H1 (cell line): Measurements from ENCODE around the gene HNRNPAB. TPM values are rescaled to one million over a fixed set of nuclear protein-coding genes. Genes with fewer than 3 reads are reported as not detected.

Experiments
- CTCF ChIA-PET: fragments of 300-600 bp; sonication (Branson Sonifier 250); formaldehyde crosslinking; loops from one replicate; lab custom pipeline; 2021; ENCODE audit not compliant: partially characterized antibody; lab: Charles Lee
- POLR2A ChIA-PET: fragments of 300-600 bp; sonication (Branson Sonifier 250); formaldehyde crosslinking; loops from one replicate; lab custom pipeline; 2021; ENCODE audit warnings: inconsistent platforms; ENCODE audit not compliant: partially characterized antibody; lab: Charles Lee
- DNase-seq, 2 experiments: peaks; one replicate each; pipeline versions ENCODE4 v3.0.0 to v3.0.0-alpha.2; 2010 to 2022; ENCODE audit warnings: low spot score in 2 of 2, low read depth in 1 of 2, mixed read lengths in 1 of 2
- FAIRE-seq: peaks from 2 replicates; lab custom pipeline; 2011; peaks lifted over from hg19 to GRCh38; lab: Jason Lieb, UNC
- H2AFZ ChIP-seq: 2 replicates; pipeline ENCODE4 v1.8.1; 2012; ENCODE audit warnings: low read length, inconsistent platforms
- H2AK5ac ChIP-seq: 2 replicates; pipeline ENCODE4 v1.6.1; 2013; ENCODE audit warnings: low read depth, low read length
- H2BK120ac ChIP-seq: replicated peaks from 2 replicates; pipeline ENCODE3; 2013; ENCODE audit warnings: low read depth, low read length, inconsistent platforms
- H2BK12ac ChIP-seq: 2 replicates; pipeline ENCODE4 v1.6.1; 2013; ENCODE audit warnings: low read depth, low read length
- H2BK15ac ChIP-seq: 2 replicates; pipeline ENCODE4 v1.6.1; 2013; ENCODE audit warnings: low read length
- H2BK20ac ChIP-seq: 2 replicates; pipeline ENCODE4 v1.6.1; 2013; ENCODE audit warnings: low read length
- H2BK5ac ChIP-seq: 2 replicates; pipeline ENCODE4 v1.6.1; 2013; ENCODE audit warnings: low read depth, low read length
- H3K14ac ChIP-seq: 2 replicates; pipeline ENCODE4 v1.6.1; 2013; ENCODE audit warnings: inconsistent platforms; ENCODE audit not compliant: insufficient read length
- H3K18ac ChIP-seq: 2 replicates; pipeline ENCODE4 v1.6.1; 2013; ENCODE audit warnings: low read length; ENCODE audit errors: extremely low read depth
- H3K23ac ChIP-seq: 2 replicates; pipeline ENCODE4 v1.6.1; 2013; ENCODE audit warnings: inconsistent platforms; ENCODE audit not compliant: insufficient read length
- H3K23me2 ChIP-seq: 2 replicates; pipeline ENCODE4 v1.6.1; 2013; ENCODE audit warnings: low read depth, low read length
- H3K27ac ChIP-seq: 2 replicates; pipeline ENCODE4 v1.6.1; 2011; ENCODE audit warnings: low read depth, low read length, inconsistent platforms
- H3K27me3 ChIP-seq, 4 experiments: replicated peaks in 1 of 4; 1 replicate in 1 of 4; 2 replicates in 3 of 4; pipeline versions ENCODE4 v1.6.1 to v1.8.1; 2011 to 2013; ENCODE audit warnings: low read length in 3 of 4, mild to moderate bottlenecking in 3 of 4, inconsistent platforms in 2 of 4, mixed read lengths in 2 of 4, moderate library complexity in 1 of 4; ENCODE audit not compliant: control insufficient read depth in 3 of 4, insufficient read depth in 3 of 4; ENCODE audit errors: extremely low read depth in 1 of 4
- H3K36me3 ChIP-seq, 4 experiments: 2 replicates each; pipeline versions ENCODE4 v1.6.1 to v1.8.1; 2011 to 2013; ENCODE audit warnings: mild to moderate bottlenecking in 4 of 4, low read length in 3 of 4, moderate library complexity in 2 of 4, control low read depth in 1 of 4, inconsistent platforms in 1 of 4; ENCODE audit not compliant: insufficient read depth in 4 of 4, control insufficient read depth in 2 of 4
- H3K4ac ChIP-seq: replicated peaks from 2 replicates; pipeline ENCODE3; 2013; ENCODE audit warnings: low read length, low read depth, mixed read lengths, inconsistent platforms; ENCODE audit not compliant: insufficient read length
- H3K4me1 ChIP-seq, 4 experiments: replicated peaks in 1 of 4; 1 replicate in 1 of 4; 2 replicates in 3 of 4; pipeline versions ENCODE4 v1.6.1 to v1.8.1; 2011 to 2013; ENCODE audit warnings: low read length in 3 of 4, inconsistent platforms in 2 of 4, mixed read lengths in 1 of 4; ENCODE audit not compliant: insufficient read depth in 4 of 4, control insufficient read depth in 3 of 4
- H3K4me2 ChIP-seq, 2 experiments: 2 replicates each; pipeline versions ENCODE4 v1.6.1 to v1.8.1; 2011 to 2013; ENCODE audit warnings: low read depth in 2 of 2, low read length in 2 of 2, control low read depth in 1 of 2, inconsistent platforms in 1 of 2, mild to moderate bottlenecking in 1 of 2; ENCODE audit not compliant: insufficient read depth in 1 of 2
- H3K4me3 ChIP-seq, 4 experiments: fragments of 200-600, 300-600 bp in 1 of 4; sonication (generic), shearing (Covaris generic), sonication (Bioruptor Twin) in 1 of 4; 2 replicates each; pipeline versions ENCODE4 v1.5.1 to v1.8.1; 2011 to 2016; ENCODE audit warnings: low read length in 4 of 4, low read depth in 3 of 4, control low read depth in 2 of 4, inconsistent platforms in 2 of 4, mild to moderate bottlenecking in 2 of 4, mixed read lengths in 1 of 4, moderate library complexity in 1 of 4; ENCODE audit not compliant: insufficient read depth in 2 of 4; ENCODE audit errors: extremely low read depth in 1 of 4
- H3K56ac ChIP-seq: replicated peaks from 2 replicates; pipeline ENCODE3; 2013; ENCODE audit warnings: low read depth, mild to moderate bottlenecking, mixed read lengths, low read length, inconsistent platforms; ENCODE audit not compliant: insufficient read length
- H3K79me1 ChIP-seq: 2 replicates; pipeline ENCODE4 v1.6.1; 2013; ENCODE audit warnings: low read depth, low read length, control low read depth
- H3K79me2 ChIP-seq, 2 experiments: 2 replicates each; pipeline versions ENCODE4 v1.6.1 to v1.8.1; 2012 to 2013; ENCODE audit warnings: low read length in 2 of 2, mild to moderate bottlenecking in 2 of 2, inconsistent platforms in 1 of 2; ENCODE audit not compliant: insufficient read depth in 2 of 2, control insufficient read depth in 1 of 2
- H3K9ac ChIP-seq, 4 experiments: replicated peaks in 1 of 4; 1 replicate in 1 of 4; 2 replicates in 3 of 4; pipeline versions ENCODE4 v1.6.1 to v1.8.1; 2011 to 2013; ENCODE audit warnings: low read depth in 3 of 4, low read length in 3 of 4, control low read depth in 2 of 4, mild to moderate bottlenecking in 2 of 4, moderate library complexity in 2 of 4, inconsistent platforms in 1 of 4; ENCODE audit errors: extremely low read depth in 1 of 4
- H3K9me3 ChIP-seq, 2 experiments: 2 replicates each; pipeline versions ENCODE4 v1.6.1 to v1.8.1; 2012 to 2013; ENCODE audit warnings: mild to moderate bottlenecking in 2 of 2, moderate library complexity in 2 of 2, control low read depth in 1 of 2, inconsistent platforms in 1 of 2, low read depth in 1 of 2, low read length in 1 of 2, mixed read lengths in 1 of 2; ENCODE audit not compliant: insufficient read depth in 2 of 2
- H4K20me1 ChIP-seq, 2 experiments: replicated peaks in 1 of 2; 2 replicates each; pipeline versions ENCODE3 to v1.8.1; 2011 to 2013; ENCODE audit warnings: inconsistent platforms in 2 of 2, low read length in 2 of 2, mild to moderate bottlenecking in 1 of 2; ENCODE audit not compliant: insufficient read depth in 2 of 2, control insufficient read depth in 1 of 2
- H4K5ac ChIP-seq: 2 replicates; pipeline ENCODE4 v1.6.1; 2013; ENCODE audit warnings: low read length, low read depth, mixed read lengths, inconsistent platforms; ENCODE audit not compliant: insufficient read length
- H4K8ac ChIP-seq: 2 replicates; pipeline ENCODE4 v1.8.0; 2013; ENCODE audit warnings: mild to moderate bottlenecking, moderate library complexity, low read length, inconsistent platforms; ENCODE audit not compliant: insufficient read depth; ENCODE audit errors: extremely low read depth
- H4K91ac ChIP-seq: replicated peaks from 2 replicates; pipeline ENCODE3; 2013; ENCODE audit warnings: low read length, mixed read lengths, inconsistent platforms; ENCODE audit not compliant: insufficient read length
- BACH1 ChIP-seq: IDR thresholded peaks from 2 replicates; pipeline ENCODE4 v1.6.1; 2012; ENCODE audit warnings: low read length, improper control_type of control experiment
- CEBPB ChIP-seq: IDR thresholded peaks from 2 replicates; pipeline ENCODE4 v1.6.1; 2012; ENCODE audit warnings: low read depth, low read length
- PHF8 ChIP-seq: fragments of 200-600 bp; sonication (generic); conservative IDR thresholded peaks from 2 replicates; pipeline ENCODE4 v1.7.1; 2012; ENCODE audit warnings: low read depth, mild to moderate bottlenecking, inconsistent platforms, low read length, moderate library complexity
- RBBP5 ChIP-seq: IDR thresholded peaks from 2 replicates; pipeline ENCODE4 v1.7.1; 2012; ENCODE audit warnings: low read depth, mild to moderate bottlenecking, inconsistent platforms, low read length, moderate library complexity, borderline replicate concordance
- TAF1 ChIP-seq: IDR thresholded peaks from 2 replicates; pipeline ENCODE4 v1.6.1; 2011; ENCODE audit warnings: mild to moderate bottlenecking, low read depth, low read length
- TAF7 ChIP-seq: optimal IDR thresholded peaks from 2 replicates; pipeline ENCODE3; 2011; ENCODE audit warnings: low read depth, mild to moderate bottlenecking, inconsistent platforms, low read length, moderate library complexity, borderline replicate concordance
- TCF12 ChIP-seq: IDR thresholded peaks from 2 replicates; pipeline ENCODE4 v1.6.1; 2011; ENCODE audit warnings: low read depth, mild to moderate bottlenecking, low read length
- WGBS, 2 experiments: shearing (Covaris generic) in 1 of 2; methylation state at CpG; one replicate each; pipeline versions ENCODE4 v1.1.6 to v1.1.7; 2013 to 2015; ENCODE audit warnings: low lambda C conversion rate in 2 of 2, mixed read lengths in 2 of 2, inconsistent platforms in 1 of 2, low coverage in 1 of 2, missing lambda C conversion rate in 1 of 2; ENCODE audit not compliant: insufficient replicate concordance in 2 of 2, insufficient coverage in 1 of 2, insufficient read length in 1 of 2; ENCODE audit errors: extremely low coverage in 1 of 2, missing lambda C conversion rate in 1 of 2; 5-methylcytosine and 5-hydroxymethylcytosine counted together
- polyA plus RNA-seq, 7 experiments: library from polyadenylated mRNA; depleted of rRNA in 3 of 7; stranded (reverse) in 5 of 7; unstranded in 2 of 7; fragments of >200 nt in 5 of 7; fragments of 200-250 nt in 2 of 7; gene quantifications; 1 replicate in 5 of 7; 2 replicates in 1 of 7; 4 replicates in 1 of 7; pipeline versions ENCODE4 v1.2.1 to v1.2.3, GENCODE V29; 2011 to 2013; ENCODE audit warnings: missing spikeins in 2 of 7, mixed read lengths in 2 of 7
- total RNA-seq: library from RNA; stranded (reverse); fragmentation: NEBNext Ultra II Directional; extraction: Animal tissue kit (Norgen Biotek cat#: 25700); gene quantifications from 2 replicates; pipeline ENCODE4 v1.2.1, GENCODE V29; 2021
- TF ChIP-seq, protein P1 (sequence below): IDR thresholded peaks from 2 replicates; pipeline ENCODE4 v1.6.1; 2012; ENCODE audit warnings: inconsistent platforms
- TF ChIP-seq, protein P2 (sequence below): IDR thresholded peaks from 2 replicates; pipeline ENCODE4 v1.6.1; 2011; ENCODE audit warnings: low read length, improper control_type of control experiment

The HNRNPAB gene
- total and polyA plus RNA-seq, 2 of the 8 experiments (the other 6 are each of a cell fraction or from before 2014, with no cell fraction given), result 373 to 563 TPM

DNA sequence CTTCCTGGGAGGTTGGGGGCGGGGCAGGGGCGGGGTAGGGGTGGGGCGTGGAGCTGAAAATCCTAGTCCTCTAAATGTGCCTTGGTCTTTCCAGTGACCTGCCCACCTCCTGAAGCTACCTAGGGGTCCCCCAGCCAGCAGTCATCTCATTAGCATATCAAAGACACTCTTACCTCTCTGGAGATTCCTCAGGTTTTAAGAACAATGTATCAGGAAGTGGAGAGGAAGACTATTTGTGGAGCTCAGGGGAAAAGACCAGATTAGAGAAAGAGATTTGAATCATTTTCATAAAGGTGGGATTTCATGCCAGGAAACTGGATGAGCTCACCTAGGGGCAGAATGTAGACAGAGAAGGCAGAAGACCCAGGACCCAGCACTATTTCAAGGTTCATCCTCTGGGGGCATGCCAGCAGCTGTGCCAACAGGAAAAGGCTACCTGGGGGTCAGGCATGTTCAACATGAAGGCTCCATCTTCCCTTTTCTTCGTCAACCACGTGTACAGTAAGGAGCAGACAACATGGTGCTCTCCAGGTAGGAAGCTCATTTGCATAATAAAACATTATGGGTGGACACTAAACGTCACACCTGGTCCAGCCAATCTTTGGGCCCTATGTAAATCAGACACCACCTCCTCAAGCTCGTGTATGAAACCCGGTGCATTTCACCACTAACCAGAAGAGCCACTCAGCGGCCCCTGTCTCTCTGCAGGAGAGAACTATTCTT lies 24.0 kb upstream of the HNRNPAB start:
- H3K56ac ChIP-seq, result peak overlapping the region; percentile 60
- FAIRE-seq (peak; percentile 96), DNase-seq (peak; percentile 79 to 89)
- H2BK120ac ChIP-seq, result peak overlapping the region; percentile 80
- no peaks in the 10 kb centered on the region for H3K27me3 ChIP-seq
- H4K91ac ChIP-seq, result peak overlapping the region; percentile 94
- peak overlapping the region; percentile 97 for H2BK5ac ChIP-seq
- no peaks in the 10 kb centered on the region for H3K79me1 ChIP-seq
- H3K4me1 ChIP-seq, result peaks cover 0 to 25% (median 16%) of the 10 kb centered on the region in 4 experiments; a peak in 6 of 7 replicates
- H3K18ac ChIP-seq, result peak overlapping the region; percentile 99
- H3K9me3 ChIP-seq, result no peaks in the 10 kb centered on the region
- POLR2A ChIA-PET, result interaction anchor here (0.7 to 38.5 kb wide), 27 partner anchors 10 to 1974 kb away, joined by 3 to 985 read pairs (median 4); partner anchors contain the start of genes HNRNPAB, NHP2 and PHYKPL
- no peak overlapping the region; the same call in 1 of the 2 replicates for H2AK5ac ChIP-seq
- H2BK15ac ChIP-seq, result peak overlapping the region; percentile 88; the same call in 1 of the 2 replicates
- H4K20me1 ChIP-seq, result no peaks in the 10 kb centered on the region
- H3K4me2 ChIP-seq, result peak overlapping the region; percentile 83 to 86
- peak overlapping the region; percentile 96 for H2BK12ac ChIP-seq
- WGBS, 2 experiments, result 2% methylated on average over 9 of the region's 9 CpGs; no CpG with 5 or more reads in 1 of the 2 experiments
- H3K27ac ChIP-seq, result peak overlapping the region; percentile 98
- H3K36me3 ChIP-seq, result no peaks in the 10 kb centered on the region
- CTCF ChIA-PET, result interaction anchor here (0.6 to 7.2 kb wide), 10 partner anchors 11 to 263 kb away, joined by 3 to 54 read pairs (median 4); partner anchors contain the start of gene HNRNPAB
- no peak overlapping the region for H3K14ac ChIP-seq
- H3K4me3 ChIP-seq, result peak overlapping the region; percentile 20 to 49 (median 26); a peak in 6 of 8 replicates
- H4K8ac ChIP-seq, result peak overlapping the region; percentile 87; the same call in 1 of the 2 replicates
- H4K5ac ChIP-seq, result peak overlapping the region; percentile 46
- no peak overlapping the region for H2AFZ ChIP-seq
- H3K23me2 ChIP-seq, result 0 out of 2 replicates have a peak, but pooled peaks cover 2% of the 10 kb centered on the region
- H3K9ac ChIP-seq, result peak overlapping the region in 3 of 4 experiments; percentile 70 to 90 (median 81); a peak in 6 of 7 replicates
- H3K4ac ChIP-seq, result peak overlapping the region; percentile 82
- no peak overlapping the region for H3K23ac ChIP-seq
- peak overlapping the region; percentile 94; the same call in 1 of the 2 replicates for H2BK20ac ChIP-seq
- no peaks in the 10 kb centered on the region for H3K79me2 ChIP-seq
- TF ChIP-seq TAF7, result no peak
- peak; percentile 72 for TF ChIP-seq TAF1
- TF ChIP-seq, protein P1, sequence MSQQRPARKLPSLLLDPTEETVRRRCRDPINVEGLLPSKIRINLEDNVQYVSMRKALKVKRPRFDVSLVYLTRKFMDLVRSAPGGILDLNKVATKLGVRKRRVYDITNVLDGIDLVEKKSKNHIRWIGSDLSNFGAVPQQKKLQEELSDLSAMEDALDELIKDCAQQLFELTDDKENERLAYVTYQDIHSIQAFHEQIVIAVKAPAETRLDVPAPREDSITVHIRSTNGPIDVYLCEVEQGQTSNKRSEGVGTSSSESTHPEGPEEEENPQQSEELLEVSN, result peak; percentile 55; the same call in 1 of the 2 replicates
- no peak for TF ChIP-seq TCF12
- peak; percentile 19; the same call in 1 of the 2 replicates for TF ChIP-seq CEBPB
- 0 out of 2 replicates have a peak, but pooled peaks have one; percentile 30 for TF ChIP-seq PHF8
- TF ChIP-seq BACH1, result no peak
- peak; percentile 85; the same call in 1 of the 2 replicates for TF ChIP-seq RBBP5
- TF ChIP-seq, protein P2, sequence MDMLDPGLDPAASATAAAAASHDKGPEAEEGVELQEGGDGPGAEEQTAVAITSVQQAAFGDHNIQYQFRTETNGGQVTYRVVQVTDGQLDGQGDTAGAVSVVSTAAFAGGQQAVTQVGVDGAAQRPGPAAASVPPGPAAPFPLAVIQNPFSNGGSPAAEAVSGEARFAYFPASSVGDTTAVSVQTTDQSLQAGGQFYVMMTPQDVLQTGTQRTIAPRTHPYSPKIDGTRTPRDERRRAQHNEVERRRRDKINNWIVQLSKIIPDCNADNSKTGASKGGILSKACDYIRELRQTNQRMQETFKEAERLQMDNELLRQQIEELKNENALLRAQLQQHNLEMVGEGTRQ, result peak; percentile 36; the same call in 1 of the 2 replicates
